SIG-M5 treated with dmso at 0.1 percent for 504 hours (cell line): Measurements from ENCODE around the gene SERPINE2.
"Not testable (repeated sequence)": the region's sequence is repeated elsewhere in the genome, so short reads cannot be mapped to it uniquely, and the experiment has no call there.

Experiments used
- DNase-seq: peaks from one replicate; lab custom pipeline; 2025; ENCODE audit not compliant: unreplicated experiment; lab: John Stamatoyannopoulos, UW

The SERPINE2 gene

GRCh38 chr2:223944703-223945531, 94.2 kb downstream of the SERPINE2 start, which contains the start of gene WDFY1:
Gene WDFY1 (minus strand): TSS chr2:223945335. CDS start chr2:223945284, 51 bp downstream.
- DNase-seq: peak; percentile 85

- DNase-seq: peak; percentile 20
Observed at GRCh38 chr2:223944166-223944702, 94.9 kb downstream of the SERPINE2 start.

- DNase-seq: no peak
Observed at GRCh38 chr2:223943561-223944008, 95.5 kb downstream of the SERPINE2 start.

GRCh38 chr2:223943135-223943534, 96.0 kb downstream of the SERPINE2 start:
- DNase-seq: no peak

- DNase-seq: no peak
Observed at GRCh38 chr2:223941579-223942277, 97.4 kb downstream of the SERPINE2 start.

- not testable (repeated sequence) for DNase-seq
Observed at GRCh38 chr2:223939438-223939837, 99.6 kb downstream of the SERPINE2 start.

- no peak for DNase-seq
Observed at GRCh38 chr2:223937535-223937934, 101.6 kb downstream of the SERPINE2 start.

GRCh38 chr2:223936862-223937326, 102.2 kb downstream of the SERPINE2 start:
- no peak for DNase-seq

GRCh38 chr2:223935459-223936125, 103.5 kb downstream of the SERPINE2 start:
- no peak for DNase-seq

- no peak for DNase-seq
Observed at GRCh38 chr2:223934870-223935269, 104.2 kb downstream of the SERPINE2 start.

- no peak for DNase-seq
Observed at GRCh38 chr2:223932816-223933800, 106.0 kb downstream of the SERPINE2 start.

GRCh38 chr2:223930103-223930976, 108.7 kb downstream of the SERPINE2 start:
- DNase-seq: no peak

GRCh38 chr2:223929571-223930102, 109.4 kb downstream of the SERPINE2 start:
- DNase-seq: no peak

GRCh38 chr2:223928113-223929006, 110.7 kb downstream of the SERPINE2 start:
- no peak for DNase-seq

GRCh38 chr2:223925106-223925505, 114.0 kb downstream of the SERPINE2 start:
- peak; percentile 35 for DNase-seq
